HepG2 (cell line): Measurements from ENCODE around the gene DCTN3. TPM values are rescaled to one million over a fixed set of nuclear protein-coding genes. Genes with fewer than 3 reads are reported as not detected.

Source experiments
- ATF1 ChIP-seq: IDR thresholded peaks from 2 replicates; pipeline ENCODE4 v1.6.1; 2016; ENCODE audit warnings: mild to moderate bottlenecking, control low read depth
- CEBPG ChIP-seq: IDR thresholded peaks from 2 replicates; pipeline ENCODE4 v1.6.1; 2016
- CENPX ChIP-seq: sonication (generic); formaldehyde crosslinking; IDR thresholded peaks from 2 replicates; pipeline ENCODE4 v1.9.0; 2021; ENCODE audit warnings: mild to moderate bottlenecking, missing genetic modification reagents, moderate library complexity
- DRAP1 ChIP-seq: IDR thresholded peaks from 2 replicates; pipeline ENCODE4 v1.6.1; 2016; ENCODE audit warnings: missing genetic modification reagents, missing compliant biosample characterization
- ERF ChIP-seq: IDR thresholded peaks from 2 replicates; pipeline ENCODE4 v1.6.1; 2018; ENCODE audit warnings: missing biosample characterization, missing genetic modification reagents
- ETV6 ChIP-seq: sonication (generic); formaldehyde crosslinking; conservative IDR thresholded peaks from 2 replicates; pipeline ENCODE4 v1.4.0; 2020; ENCODE audit warnings: missing genetic modification reagents
- GABPA ChIP-seq, 2 experiments: IDR thresholded peaks; 2 replicates each; pipeline ENCODE4 v1.6.1; 2011 to 2016; ENCODE audit warnings: low read depth in 2 of 2, low read length in 1 of 2, missing biosample characterization in 1 of 2, missing genetic modification characterization in 1 of 2
- GATAD1 ChIP-seq: IDR thresholded peaks from 2 replicates; pipeline ENCODE4 v1.6.1; 2016; ENCODE audit warnings: missing genetic modification reagents, missing compliant biosample characterization
- HNRNPK ChIP-seq: fragments of 200-400 bp; formaldehyde crosslinking; IDR thresholded peaks from 2 replicates; pipeline ENCODE4 v1.6.1; 2018; ENCODE audit warnings: low read length, low read depth, moderate library complexity, mild to moderate bottlenecking; ENCODE audit not compliant: poor library complexity, severe bottlenecking
- HOXA3 ChIP-seq: sonication (generic); formaldehyde crosslinking; IDR thresholded peaks from 2 replicates; pipeline ENCODE4 v1.5.0; 2020; ENCODE audit warnings: missing genetic modification reagents
- KDM2A ChIP-seq: sonication (generic); formaldehyde crosslinking; IDR thresholded peaks from 2 replicates; pipeline ENCODE4 v1.4.0; 2020; ENCODE audit warnings: low read depth, missing genetic modification reagents, borderline replicate concordance
- MAZ ChIP-seq, 2 experiments: sonication (generic) in 1 of 2; formaldehyde crosslinking in 1 of 2; IDR thresholded peaks; 2 replicates each; pipeline versions ENCODE4 v1.5.0 to v1.6.1; 2012 to 2020; ENCODE audit warnings: low read depth in 2 of 2, mild to moderate bottlenecking in 2 of 2, borderline replicate concordance in 1 of 2, improper control_type of control experiment in 1 of 2, low read length in 1 of 2, missing genetic modification reagents in 1 of 2, moderate library complexity in 1 of 2
- NR2C2 ChIP-seq: sonication (generic); formaldehyde crosslinking; IDR thresholded peaks from 2 replicates; pipeline ENCODE4 v1.4.0; 2020; ENCODE audit warnings: missing genetic modification reagents, mild to moderate bottlenecking, moderate library complexity, borderline replicate concordance
- PCBP1 ChIP-seq: fragments of 200-400 bp; formaldehyde crosslinking; IDR thresholded peaks from 2 replicates; pipeline ENCODE4 v1.6.1; 2017; ENCODE audit warnings: mild to moderate bottlenecking, low read depth, low read length, borderline replicate concordance
- RBFOX2 ChIP-seq: fragments of 200-400 bp; formaldehyde crosslinking; IDR thresholded peaks from 2 replicates; pipeline ENCODE4 v1.6.1; 2017; ENCODE audit warnings: low read depth, mild to moderate bottlenecking, low read length
- SRY ChIP-seq: sonication (generic); formaldehyde crosslinking; IDR thresholded peaks from 2 replicates; pipeline ENCODE4 v1.8.0; 2022; ENCODE audit warnings: mild to moderate bottlenecking, missing genetic modification reagents
- THAP11 ChIP-seq: IDR thresholded peaks from 2 replicates; pipeline ENCODE4 v1.6.1; 2016; ENCODE audit warnings: missing biosample characterization, missing genetic modification reagents
- ZBTB21 ChIP-seq: sonication (generic); formaldehyde crosslinking; IDR thresholded peaks from 2 replicates; pipeline ENCODE4 v1.4.0; 2020; ENCODE audit warnings: missing genetic modification reagents
- ZNF256 ChIP-seq: sonication (generic); formaldehyde crosslinking; conservative IDR thresholded peaks from 2 replicates; pipeline ENCODE4 v1.4.0; 2020; ENCODE audit warnings: missing genetic modification reagents
- ZNF350 ChIP-seq: sonication (generic); formaldehyde crosslinking; IDR thresholded peaks from 2 replicates; pipeline ENCODE4 v1.4.0; 2020; ENCODE audit warnings: mild to moderate bottlenecking, low read depth, missing genetic modification reagents, borderline replicate concordance
- ZNF414 ChIP-seq: sonication (generic); formaldehyde crosslinking; IDR thresholded peaks from 2 replicates; pipeline ENCODE4 v1.5.0; 2020; ENCODE audit warnings: missing genetic modification reagents
- ZNF430 ChIP-seq: sonication (generic); formaldehyde crosslinking; IDR thresholded peaks from 2 replicates; pipeline ENCODE4 v1.9.0; 2021; ENCODE audit warnings: mild to moderate bottlenecking, missing genetic modification reagents
- ZNF687 ChIP-seq: sonication (generic); formaldehyde crosslinking; IDR thresholded peaks from 2 replicates; pipeline ENCODE4 v1.5.1; 2020; ENCODE audit warnings: mild to moderate bottlenecking, missing genetic modification reagents, moderate library complexity
- ZNF777 ChIP-seq: sonication (generic); formaldehyde crosslinking; IDR thresholded peaks from 2 replicates; pipeline ENCODE4 v1.4.0; 2020; ENCODE audit warnings: missing genetic modification reagents
- polyA plus RNA-seq, 8 experiments: library from polyadenylated mRNA; depleted of rRNA in 3 of 8; stranded (reverse) in 7 of 8; unstranded in 1 of 8; fragments of >200 nt; fragmentation: Illumina TruSeq in 4 of 8; extraction: Trizol in 4 of 8; gene quantifications; 2 replicates each; pipeline versions ENCODE4 v1.2.1 to v1.2.3, GENCODE V29; 2011 to 2016; ENCODE audit warnings: low read depth in 4 of 8, missing spikeins in 1 of 8, mixed read lengths in 1 of 8; ENCODE audit not compliant: insufficient read depth in 1 of 8
- total RNA-seq, 5 experiments: library from RNA; depleted of rRNA; stranded (reverse); fragments of >200 nt; fragmentation: Illumina TruSeq; extraction: Trizol; gene quantifications; 2 replicates each; pipeline ENCODE4 v1.2.3, GENCODE V29; 2016; ENCODE audit warnings: low read depth in 1 of 5

The DCTN3 gene
- total and polyA plus RNA-seq, 2 of the 13 experiments (the other 11 are each of a cell fraction or from before 2014, with no cell fraction given), result 27.4 to 34.5 TPM

GRCh38 chr9:34665381-34666250, 45.3 kb upstream of the DCTN3 start (continued):
- TF ChIP-seq ZNF687 (CRISPR knock-in tag) (peak; percentile 41; the same call in 1 of the 2 replicates), ZNF414 (CRISPR knock-in tag) (0 out of 2 replicates have a peak, but pooled peaks have one; percentile 42), DRAP1 (CRISPR knock-in tag) (peak; percentile 87), ZNF777 (CRISPR knock-in tag) (peak; percentile 63; the same call in 1 of the 2 replicates), ZNF430 (CRISPR knock-in tag) (0 out of 2 replicates have a peak, but pooled peaks have one; percentile 21), THAP11 (CRISPR knock-in tag) (peak; percentile 42), HOXA3 (peak; percentile 77), ETV6 (CRISPR knock-in tag) (no peak), CEBPG (0 out of 2 replicates have a peak, but pooled peaks have one; percentile 34), ATF1 (CRISPR knock-in tag) (peak; percentile 69; the same call in 1 of the 2 replicates), RBFOX2 (0 out of 2 replicates have a peak, but pooled peaks have one; percentile 10), KDM2A (CRISPR knock-in tag) (peak; percentile 51; the same call in 1 of the 2 replicates), ZNF256 (CRISPR knock-in tag) (no peak), ZBTB21 (CRISPR knock-in tag) (peak; percentile 96), GABPA (IDR thresholded peaks at IDR 0.05; ENCODE audit: low read depth, low read length) (peak; percentile 62), GABPA (CRISPR knock-in tag; IDR thresholded peaks at IDR 0.05; ENCODE audit: low read depth) (peak; percentile 91), ERF (0 out of 2 replicates have a peak, but pooled peaks have one; percentile 5), MAZ (IDR thresholded peaks at IDR 0.05; ENCODE audit: borderline replicate concordance, low read depth, low read length) (no peak), MAZ (CRISPR knock-in tag; IDR thresholded peaks at IDR 0.05; ENCODE audit: low read depth) (no peak), SRY (CRISPR knock-in tag) (no peak), GATAD1 (CRISPR knock-in tag) (peak; percentile 35; the same call in 1 of the 2 replicates), PCBP1 (0 out of 2 replicates have a peak, but pooled peaks have one; percentile 34), NR2C2 (peak; percentile 0; the same call in 1 of the 2 replicates), CENPX (CRISPR knock-in tag) (no peak), ZNF350 (CRISPR knock-in tag) (0 out of 2 replicates have a peak, but pooled peaks have one; percentile 24), HNRNPK (peak; percentile 12)
